HCT116 (cell line): ENCODE results near the gene PPTC7.
"Not testable (repeated sequence)": the region's sequence is repeated elsewhere in the genome, so short reads cannot be mapped to it uniquely, and the experiment has no call there.

Experiments
- CBX3 ChIP-seq: IDR thresholded peaks from 2 replicates; pipeline ENCODE4 v1.6.1; 2012; ENCODE audit warnings: low read depth
- CEBPB ChIP-seq: IDR thresholded peaks from 2 replicates; pipeline ENCODE4 v1.6.1; 2012; ENCODE audit warnings: low read depth
- CTCF ChIP-seq, 3 experiments: fragments of 200-600 bp in 1 of 3; sonication (generic) in 1 of 3; IDR thresholded peaks in 2 of 3; conservative IDR thresholded peaks in 1 of 3; 2 replicates each; pipeline ENCODE4 v1.5.1; 2012 to 2017; ENCODE audit warnings: low read depth in 2 of 3, low read length in 2 of 3, antibody characterized with exemption in 1 of 3, borderline replicate concordance in 1 of 3, control low read depth in 1 of 3, mild to moderate bottlenecking in 1 of 3, mixed read lengths in 1 of 3, mixed run types in 1 of 3, moderate library complexity in 1 of 3; ENCODE audit not compliant: insufficient read depth in 1 of 3
- EGR1 ChIP-seq: IDR thresholded peaks from 2 replicates; pipeline ENCODE4 v1.6.1; 2012; ENCODE audit warnings: low read depth
- ELF1 ChIP-seq: IDR thresholded peaks from 2 replicates; pipeline ENCODE4 v1.6.1; 2012; ENCODE audit warnings: low read depth, borderline replicate concordance
- EZH2 ChIP-seq: fragments of 200-600 bp; sonication (generic); IDR thresholded peaks from 2 replicates; pipeline ENCODE4 v1.6.1; 2017; ENCODE audit warnings: antibody characterized with exemption, mixed run types
- EZH2phosphoT487 ChIP-seq: fragments of 200-600 bp; IDR thresholded peaks from 2 replicates; pipeline ENCODE4 v1.6.1; 2018; ENCODE audit warnings: antibody characterized with exemption, borderline replicate concordance
- MAX ChIP-seq: IDR thresholded peaks from 2 replicates; pipeline ENCODE4 v1.6.1; 2012
- POLR2A ChIP-seq: IDR thresholded peaks from 2 replicates; pipeline ENCODE4 v1.7.0; 2011; ENCODE audit warnings: borderline replicate concordance; ENCODE audit not compliant: insufficient read depth, insufficient read length; ENCODE audit errors: extremely low read depth
- SRF ChIP-seq: IDR thresholded peaks from 2 replicates; pipeline ENCODE4 v1.6.1; 2012; ENCODE audit warnings: low read depth
- YY1 ChIP-seq: IDR thresholded peaks from 2 replicates; pipeline ENCODE4 v1.6.1; 2011; ENCODE audit warnings: low read length, low read depth, moderate library complexity, mild to moderate bottlenecking; ENCODE audit not compliant: insufficient replicate concordance; ENCODE audit errors: extremely low read depth

- not testable (repeated sequence) for TF ChIP-seq CBX3; POLR2A; YY1; CTCF (IDR thresholded peaks at IDR 0.05 in 2 of 3, conservative IDR thresholded peaks at IDR 0.05 in 1 of 3; ENCODE audit: borderline replicate concordance in 1 of 3, insufficient read depth in 1 of 3, low read depth in 2 of 3, low read length in 2 of 3); SRF; EZH2phosphoT487; EGR1; EZH2; ELF1; CEBPB; MAX
Measured at GRCh38 chr12:110569838-110570237, 13.3 kb downstream of the PPTC7 start.
